Neutrophil (primary cell): ENCODE measurements around the gene LRRC8D.

Source experiments
- H3K27ac ChIP-seq: fragments of 200-600 bp; sonication (generic); 2 replicates; pipeline ENCODE4 v1.5.1; 2016; ENCODE audit warnings: mild to moderate bottlenecking, moderate library complexity
- H3K27me3 ChIP-seq: fragments of 200-600 bp; sonication (generic); 2 replicates; pipeline ENCODE4 v1.6.0; 2016; ENCODE audit warnings: mild to moderate bottlenecking
- H3K36me3 ChIP-seq: fragments of 200-600 bp; sonication (generic); 2 replicates; pipeline ENCODE4 v1.5.1; 2017
- H3K4me1 ChIP-seq, 2 experiments: fragments of 200-600 bp in 1 of 2; sonication (generic) in 1 of 2; 1 replicate in 1 of 2; 2 replicates in 1 of 2; pipeline versions ENCODE4 v1.5.1 to v1.6.1; 2013 to 2016; ENCODE audit warnings: low read depth in 1 of 2, low read length in 1 of 2, mild to moderate bottlenecking in 1 of 2, moderate library complexity in 1 of 2; ENCODE audit not compliant: control insufficient read depth in 1 of 2, insufficient read depth in 1 of 2
- H3K4me3 ChIP-seq, 2 experiments: fragments of 200-600 bp in 1 of 2; sonication (generic) in 1 of 2; 1 replicate in 1 of 2; 2 replicates in 1 of 2; pipeline ENCODE4 v1.5.1; 2013 to 2016; ENCODE audit warnings: low read depth in 1 of 2, low read length in 1 of 2, mild to moderate bottlenecking in 1 of 2, moderate library complexity in 1 of 2
- H3K9me3 ChIP-seq: fragments of 200-600 bp; sonication (generic); 2 replicates; pipeline ENCODE4 v1.5.1; 2016
- CTCF ChIP-seq: fragments of 200-600 bp; sonication (generic); IDR thresholded peaks from 2 replicates; pipeline ENCODE4 v1.5.1; 2016; ENCODE audit warnings: antibody characterized with exemption

Gene LRRC8D

GRCh38 chr1:89901957-89902669 lies 81.3 kb downstream of the LRRC8D start:
- TF ChIP-seq CTCF, result no peak
- no peaks in the 10 kb centered on the region for H3K27me3 ChIP-seq
- H3K36me3 ChIP-seq, result peaks cover 5% of the 10 kb centered on the region
- H3K9me3 ChIP-seq, result no peaks in the 10 kb centered on the region
- no peak overlapping the region for H3K4me3 ChIP-seq
- H3K27ac ChIP-seq, result peak overlapping the region; percentile 28
- peaks cover 33 to 36% of the 10 kb centered on the region in 2 experiments for H3K4me1 ChIP-seq

- Histone ChIP-seq H3K4me3 (no peak overlapping the region), H3K27me3 (no peaks in the 10 kb centered on the region), H3K27ac (peak overlapping the region; percentile 71), H3K36me3 (no peaks in the 10 kb centered on the region), H3K9me3 (no peaks in the 10 kb centered on the region), H3K4me1 (peaks cover 39 to 44% of the 10 kb centered on the region in 2 experiments)
- no peak for TF ChIP-seq CTCF
Observed at GRCh38 chr1:89903550-89903949, 82.7 kb downstream of the LRRC8D start.

GRCh38 chr1:89904219-89904980 lies 83.6 kb downstream of the LRRC8D start:
- no peak overlapping the region for H3K4me3 ChIP-seq
- TF ChIP-seq CTCF, result no peak
- no peaks in the 10 kb centered on the region for H3K9me3 ChIP-seq
- H3K4me1 ChIP-seq, result peaks cover 47 to 53% of the 10 kb centered on the region in 2 experiments
- H3K27me3 ChIP-seq, result no peaks in the 10 kb centered on the region
- no peaks in the 10 kb centered on the region for H3K36me3 ChIP-seq
- peak overlapping the region; percentile 71 for H3K27ac ChIP-seq

DNA sequence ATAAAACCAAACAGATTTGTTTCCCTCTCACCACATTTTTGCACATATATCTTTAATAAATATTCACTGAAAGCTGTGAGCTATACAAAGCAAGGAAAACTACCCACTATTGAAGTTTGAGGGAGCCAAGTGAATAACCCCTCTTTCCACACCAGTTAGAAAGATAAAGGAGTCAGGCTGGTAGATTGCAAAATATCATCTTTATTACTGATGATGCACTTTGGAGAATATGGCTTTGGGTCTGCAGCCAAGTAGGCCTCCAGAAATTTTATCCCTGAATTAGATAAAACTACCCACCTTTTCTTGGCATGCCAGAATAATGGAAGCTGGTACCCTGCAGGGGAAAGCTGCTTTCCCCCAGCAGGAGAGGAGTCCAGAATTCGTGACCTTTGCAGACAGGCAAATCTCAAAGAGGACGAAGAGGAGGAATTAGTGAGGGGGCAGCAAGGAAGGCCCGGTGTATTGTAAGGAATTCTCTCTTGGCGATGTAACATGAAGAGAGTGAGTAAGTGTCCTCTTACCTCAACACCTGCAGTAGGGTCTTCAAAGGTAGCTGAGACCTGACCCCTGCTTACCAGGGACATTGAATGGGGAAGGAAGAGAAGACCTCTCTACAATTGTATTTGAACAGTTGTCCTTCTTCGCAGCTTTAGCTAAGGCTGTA lies 84.7 kb downstream of the LRRC8D start:
- Histone ChIP-seq H3K27me3 (no peaks in the 10 kb centered on the region), H3K4me1 (peaks cover 52 to 54% of the 10 kb centered on the region in 2 experiments), H3K9me3 (no peaks in the 10 kb centered on the region), H3K4me3 (no peak overlapping the region), H3K36me3 (no peaks in the 10 kb centered on the region), H3K27ac (peak overlapping the region; percentile 71)
- TF ChIP-seq CTCF, result no peak

DNA sequence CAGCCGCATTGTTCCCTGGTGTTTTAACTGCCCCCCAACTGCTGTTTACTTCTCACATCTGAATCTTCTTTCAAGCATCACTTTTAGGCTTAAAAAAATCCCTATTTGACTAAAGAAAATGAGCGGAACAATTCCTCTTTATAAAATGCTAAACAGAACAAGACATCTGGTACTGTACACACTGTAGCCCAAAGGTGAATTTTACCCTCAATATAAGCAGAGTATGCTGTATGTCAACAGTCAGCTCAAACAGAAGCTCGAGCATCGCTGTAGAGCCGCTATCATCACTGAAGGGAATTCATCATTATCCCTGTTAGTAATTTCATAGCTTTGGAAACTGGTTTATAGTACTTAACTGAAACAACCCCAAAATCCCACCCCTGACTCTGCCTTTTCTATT lies 85.3 kb downstream of the LRRC8D start:
- Histone ChIP-seq H3K36me3 (no peaks in the 10 kb centered on the region), H3K9me3 (no peaks in the 10 kb centered on the region), H3K4me3 (no peak overlapping the region), H3K27ac (peak overlapping the region; percentile 55), H3K27me3 (no peaks in the 10 kb centered on the region), H3K4me1 (peaks cover 52 to 54% of the 10 kb centered on the region in 2 experiments)
- no peak for TF ChIP-seq CTCF
